Mammary epithelial cell (primary cell): ENCODE measurements around the gene PIGS.

Experiments used
- EZH2 ChIP-seq: IDR thresholded peaks from 2 replicates; pipeline ENCODE4 v1.6.1; 2012; ENCODE audit warnings: low read length, inconsistent platforms, borderline replicate concordance
- TF ChIP-seq, protein P1 (sequence below), 2 donors: IDR thresholded peaks in 1 of 2; conservative IDR thresholded peaks in 1 of 2; 2 replicates each; pipeline ENCODE4 v1.5.1; 2011 to 2012; ENCODE audit warnings: inconsistent platforms in 2 of 2, low read length in 2 of 2, mild to moderate bottlenecking in 2 of 2, control low read depth in 1 of 2, low read depth in 1 of 2; ENCODE audit not compliant: insufficient read depth in 1 of 2; ENCODE audit errors: extremely low read depth in 1 of 2

DNA sequence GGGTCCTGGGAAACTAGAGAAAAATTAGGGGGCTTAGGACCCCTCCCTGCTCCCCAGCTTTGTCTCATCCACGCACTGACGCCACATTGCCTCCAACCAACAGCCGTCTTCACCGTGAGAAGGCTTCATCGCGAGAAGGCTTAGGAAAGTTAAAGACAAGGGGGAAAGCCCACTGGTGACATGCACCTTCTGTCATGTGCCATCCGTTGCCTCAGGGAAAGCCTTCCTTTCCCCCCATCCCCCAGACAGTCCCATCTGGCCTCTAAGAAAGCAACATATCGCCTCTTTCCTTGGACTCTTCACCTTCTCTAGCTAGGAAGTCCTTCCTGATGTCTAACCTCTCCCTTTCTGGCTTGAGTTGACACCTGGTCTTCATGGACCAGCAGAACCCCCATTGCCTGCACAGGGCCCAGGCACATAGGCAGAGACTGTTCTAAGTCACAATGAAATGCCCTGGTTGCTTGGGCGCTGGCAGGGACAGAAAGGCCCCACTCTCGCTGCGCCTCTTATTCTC, 63.1 kb downstream of the PIGS start:
- TF ChIP-seq, protein P1, sequence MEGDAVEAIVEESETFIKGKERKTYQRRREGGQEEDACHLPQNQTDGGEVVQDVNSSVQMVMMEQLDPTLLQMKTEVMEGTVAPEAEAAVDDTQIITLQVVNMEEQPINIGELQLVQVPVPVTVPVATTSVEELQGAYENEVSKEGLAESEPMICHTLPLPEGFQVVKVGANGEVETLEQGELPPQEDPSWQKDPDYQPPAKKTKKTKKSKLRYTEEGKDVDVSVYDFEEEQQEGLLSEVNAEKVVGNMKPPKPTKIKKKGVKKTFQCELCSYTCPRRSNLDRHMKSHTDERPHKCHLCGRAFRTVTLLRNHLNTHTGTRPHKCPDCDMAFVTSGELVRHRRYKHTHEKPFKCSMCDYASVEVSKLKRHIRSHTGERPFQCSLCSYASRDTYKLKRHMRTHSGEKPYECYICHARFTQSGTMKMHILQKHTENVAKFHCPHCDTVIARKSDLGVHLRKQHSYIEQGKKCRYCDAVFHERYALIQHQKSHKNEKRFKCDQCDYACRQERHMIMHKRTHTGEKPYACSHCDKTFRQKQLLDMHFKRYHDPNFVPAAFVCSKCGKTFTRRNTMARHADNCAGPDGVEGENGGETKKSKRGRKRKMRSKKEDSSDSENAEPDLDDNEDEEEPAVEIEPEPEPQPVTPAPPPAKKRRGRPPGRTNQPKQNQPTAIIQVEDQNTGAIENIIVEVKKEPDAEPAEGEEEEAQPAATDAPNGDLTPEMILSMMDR (conservative IDR thresholded peaks at IDR 0.05 in 1 of 2, IDR thresholded peaks at IDR 0.05 in 1 of 2; ENCODE audit: extremely low read depth in 1 of 2, insufficient read depth in 1 of 2, low read depth in 1 of 2, low read length in 2 of 2), result no peak
- no peak for TF ChIP-seq EZH2
